ENCODE measurements around the gene UBE2E1. TPM values are rescaled to one million over a fixed set of nuclear protein-coding genes. Genes with fewer than 3 reads are reported as not detected.

The UBE2E1 gene
- total and polyA plus RNA-seq, 4 donors, result 6.6 to 31.8 (median 25.4) TPM

GRCh38 chr3:23888617-23889228 lies 83.0 kb downstream of the UBE2E1 start:
- Histone ChIP-seq H3K27ac (ENCODE audit: low read depth in 1 of 2, low read length in 2 of 2) (no peak overlapping the region), H3K36me3 (ENCODE audit: control insufficient read depth in 4 of 4, insufficient read depth in 3 of 4, low read depth in 1 of 4, low read length in 3 of 4) (peaks cover 0 to 14% (median 6%) of the 10 kb centered on the region in 4 donors), H3K27me3 (ENCODE audit: control insufficient read depth in 4 of 4, insufficient read depth in 4 of 4, low read length in 3 of 4) (no peaks in the 10 kb centered on the region), H3K4me3 (ENCODE audit: low read depth in 1 of 3, low read length in 3 of 3) (no peak overlapping the region), H3K4me1 (ENCODE audit: control insufficient read depth in 4 of 4, insufficient read depth in 4 of 4, low read length in 3 of 4) (peaks cover 3 to 12% (median 5%) of the 10 kb centered on the region in 4 donors), H3K9me3 (ENCODE audit: control insufficient read depth in 4 of 4, low read length in 3 of 4) (no peaks in the 10 kb centered on the region), H3K9ac (ENCODE audit: low read depth in 1 of 2, low read length in 2 of 2) (peak overlapping the region in 1 of 2 donors; percentile 20)
- WGBS, result 40% methylated on average over 3 of the region's 3 CpGs
- DNase-seq (ENCODE audit: low spot score), result no peak
- no peak for TF ChIP-seq FOXA1 (IDR thresholded peaks at IDR 0.05)
- TF ChIP-seq, protein P1, sequence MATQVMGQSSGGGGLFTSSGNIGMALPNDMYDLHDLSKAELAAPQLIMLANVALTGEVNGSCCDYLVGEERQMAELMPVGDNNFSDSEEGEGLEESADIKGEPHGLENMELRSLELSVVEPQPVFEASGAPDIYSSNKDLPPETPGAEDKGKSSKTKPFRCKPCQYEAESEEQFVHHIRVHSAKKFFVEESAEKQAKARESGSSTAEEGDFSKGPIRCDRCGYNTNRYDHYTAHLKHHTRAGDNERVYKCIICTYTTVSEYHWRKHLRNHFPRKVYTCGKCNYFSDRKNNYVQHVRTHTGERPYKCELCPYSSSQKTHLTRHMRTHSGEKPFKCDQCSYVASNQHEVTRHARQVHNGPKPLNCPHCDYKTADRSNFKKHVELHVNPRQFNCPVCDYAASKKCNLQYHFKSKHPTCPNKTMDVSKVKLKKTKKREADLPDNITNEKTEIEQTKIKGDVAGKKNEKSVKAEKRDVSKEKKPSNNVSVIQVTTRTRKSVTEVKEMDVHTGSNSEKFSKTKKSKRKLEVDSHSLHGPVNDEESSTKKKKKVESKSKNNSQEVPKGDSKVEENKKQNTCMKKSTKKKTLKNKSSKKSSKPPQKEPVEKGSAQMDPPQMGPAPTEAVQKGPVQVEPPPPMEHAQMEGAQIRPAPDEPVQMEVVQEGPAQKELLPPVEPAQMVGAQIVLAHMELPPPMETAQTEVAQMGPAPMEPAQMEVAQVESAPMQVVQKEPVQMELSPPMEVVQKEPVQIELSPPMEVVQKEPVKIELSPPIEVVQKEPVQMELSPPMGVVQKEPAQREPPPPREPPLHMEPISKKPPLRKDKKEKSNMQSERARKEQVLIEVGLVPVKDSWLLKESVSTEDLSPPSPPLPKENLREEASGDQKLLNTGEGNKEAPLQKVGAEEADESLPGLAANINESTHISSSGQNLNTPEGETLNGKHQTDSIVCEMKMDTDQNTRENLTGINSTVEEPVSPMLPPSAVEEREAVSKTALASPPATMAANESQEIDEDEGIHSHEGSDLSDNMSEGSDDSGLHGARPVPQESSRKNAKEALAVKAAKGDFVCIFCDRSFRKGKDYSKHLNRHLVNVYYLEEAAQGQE (IDR thresholded peaks at IDR 0.05), result no peak
- no peak for TF ChIP-seq ATF3 (IDR thresholded peaks at IDR 0.05)
- no peak for TF ChIP-seq EGR1 (IDR thresholded peaks at IDR 0.05; ENCODE audit: low read depth in 2 of 2)
- TF ChIP-seq RAD21 (IDR thresholded peaks at IDR 0.05), result peak; percentile 87 to 89
- TF ChIP-seq HNF4G (IDR thresholded peaks at IDR 0.05), result no peak
- TF ChIP-seq CTCF (IDR thresholded peaks at IDR 0.05; ENCODE audit: low read depth, low read length, missing input control), result peak; percentile 88
- no peak for TF ChIP-seq GABPA (IDR thresholded peaks at IDR 0.05 in 1 of 2, conservative IDR thresholded peaks at IDR 0.05 in 1 of 2)
- TF ChIP-seq NR2F2 (IDR thresholded peaks at IDR 0.05), result no peak

- Histone ChIP-seq H3K9ac (ENCODE audit: low read depth in 1 of 2, low read length in 2 of 2) (no peak overlapping the region), H3K9me3 (ENCODE audit: control insufficient read depth in 4 of 4, low read length in 3 of 4) (no peaks in the 10 kb centered on the region), H3K36me3 (ENCODE audit: control insufficient read depth in 4 of 4, insufficient read depth in 3 of 4, low read depth in 1 of 4, low read length in 3 of 4) (peaks cover 0 to 16% (median 10%) of the 10 kb centered on the region in 4 donors), H3K4me3 (ENCODE audit: low read depth in 1 of 3, low read length in 3 of 3) (no peak overlapping the region), H3K27me3 (ENCODE audit: control insufficient read depth in 4 of 4, insufficient read depth in 4 of 4, low read length in 3 of 4) (no peaks in the 10 kb centered on the region), H3K4me1 (ENCODE audit: control insufficient read depth in 4 of 4, insufficient read depth in 4 of 4, low read length in 3 of 4) (peaks cover 3 to 12% (median 5%) of the 10 kb centered on the region in 4 donors), H3K27ac (ENCODE audit: low read depth in 1 of 2, low read length in 2 of 2) (no peak overlapping the region)
- WGBS, result 62% methylated on average over 2 of the region's 2 CpGs
- no peak for DNase-seq (ENCODE audit: low spot score)
- no peak for TF ChIP-seq ATF3 (IDR thresholded peaks at IDR 0.05)
- no peak for TF ChIP-seq EGR1 (IDR thresholded peaks at IDR 0.05; ENCODE audit: low read depth in 2 of 2)
- no peak for TF ChIP-seq RXRA (IDR thresholded peaks at IDR 0.05)
- no peak for TF ChIP-seq RAD21 (IDR thresholded peaks at IDR 0.05)
- TF ChIP-seq, protein P1 (IDR thresholded peaks at IDR 0.05), result no peak
- TF ChIP-seq, protein P2, sequence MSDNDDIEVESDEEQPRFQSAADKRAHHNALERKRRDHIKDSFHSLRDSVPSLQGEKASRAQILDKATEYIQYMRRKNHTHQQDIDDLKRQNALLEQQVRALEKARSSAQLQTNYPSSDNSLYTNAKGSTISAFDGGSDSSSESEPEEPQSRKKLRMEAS (IDR thresholded peaks at IDR 0.05), result no peak
- TF ChIP-seq HNF4G (IDR thresholded peaks at IDR 0.05), result no peak
- TF ChIP-seq, protein P3, sequence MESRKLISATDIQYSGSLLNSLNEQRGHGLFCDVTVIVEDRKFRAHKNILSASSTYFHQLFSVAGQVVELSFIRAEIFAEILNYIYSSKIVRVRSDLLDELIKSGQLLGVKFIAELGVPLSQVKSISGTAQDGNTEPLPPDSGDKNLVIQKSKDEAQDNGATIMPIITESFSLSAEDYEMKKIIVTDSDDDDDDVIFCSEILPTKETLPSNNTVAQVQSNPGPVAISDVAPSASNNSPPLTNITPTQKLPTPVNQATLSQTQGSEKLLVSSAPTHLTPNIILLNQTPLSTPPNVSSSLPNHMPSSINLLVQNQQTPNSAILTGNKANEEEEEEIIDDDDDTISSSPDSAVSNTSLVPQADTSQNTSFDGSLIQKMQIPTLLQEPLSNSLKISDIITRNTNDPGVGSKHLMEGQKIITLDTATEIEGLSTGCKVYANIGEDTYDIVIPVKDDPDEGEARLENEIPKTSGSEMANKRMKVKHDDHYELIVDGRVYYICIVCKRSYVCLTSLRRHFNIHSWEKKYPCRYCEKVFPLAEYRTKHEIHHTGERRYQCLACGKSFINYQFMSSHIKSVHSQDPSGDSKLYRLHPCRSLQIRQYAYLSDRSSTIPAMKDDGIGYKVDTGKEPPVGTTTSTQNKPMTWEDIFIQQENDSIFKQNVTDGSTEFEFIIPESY (IDR thresholded peaks at IDR 0.05), result no peak
- no peak for TF ChIP-seq GABPA (IDR thresholded peaks at IDR 0.05 in 1 of 2, conservative IDR thresholded peaks at IDR 0.05 in 1 of 2)
- no peak for TF ChIP-seq CTCF (IDR thresholded peaks at IDR 0.05; ENCODE audit: low read depth, low read length, missing input control)
- TF ChIP-seq HNF4A (conservative IDR thresholded peaks at IDR 0.05), result no peak
- no peak for TF ChIP-seq NR2F2 (IDR thresholded peaks at IDR 0.05)
- TF ChIP-seq JUND (IDR thresholded peaks at IDR 0.05), result no peak
- TF ChIP-seq TAF1 (conservative IDR thresholded peaks at IDR 0.05), result no peak
Measured at GRCh38 chr3:23889386-23889785, 83.6 kb downstream of the UBE2E1 start.

Measured in liver (tissue), 9 donors.